RWPE2 (cell line): ENCODE results near the gene PALD1.
A peak's percentile ranks its signal among the peaks of the same experiment; 100 is the strongest.

ENCODE experiments used
- ATAC-seq: fragments of 200-7000 bp; cut with Tn5 transposase; 3 replicates; pipeline ENCODE4 v1.9.1; 2021; ENCODE audit warnings: low read depth
- DNase-seq: peaks from one replicate; pipeline ENCODE4 v3.0.0-alpha.2; 2020; ENCODE audit warnings: low spot score
- H3K27ac ChIP-seq: fragments of 450-650 bp; 2 replicates; pipeline ENCODE4 v1.5.1; 2017; ENCODE audit warnings: mild to moderate bottlenecking; ENCODE audit not compliant: poor library complexity, severe bottlenecking
- H3K27me3 ChIP-seq: fragments of 250-450 bp; sonication (Bioruptor Pico); 2 replicates; pipeline ENCODE4 v1.5.1; 2021; ENCODE audit warnings: mild to moderate bottlenecking, moderate library complexity; ENCODE audit not compliant: insufficient read depth, poor library complexity, severe bottlenecking
- H3K36me3 ChIP-seq: fragments of 250-450 bp; sonication (Bioruptor Pico); 2 replicates; pipeline ENCODE4 v1.5.1; 2020; ENCODE audit warnings: low read depth, mild to moderate bottlenecking, moderate library complexity
- H3K4me1 ChIP-seq: fragments of 250-450 bp; sonication (Bioruptor Pico); 2 replicates; pipeline ENCODE4 v1.5.1; 2021; ENCODE audit warnings: mild to moderate bottlenecking, moderate library complexity; ENCODE audit not compliant: insufficient read depth, poor library complexity, severe bottlenecking
- H3K4me3 ChIP-seq: fragments of 250-450 bp; sonication (Bioruptor Pico); 2 replicates; pipeline ENCODE4 v1.5.1; 2021; ENCODE audit warnings: mild to moderate bottlenecking, moderate library complexity; ENCODE audit not compliant: severe bottlenecking
- H3K9me3 ChIP-seq: fragments of 250-450 bp; sonication (Bioruptor Pico); 2 replicates; pipeline ENCODE4 v1.5.1; 2021; ENCODE audit warnings: mild to moderate bottlenecking, moderate library complexity; ENCODE audit not compliant: severe bottlenecking
- CTCF ChIP-seq: fragments of 450-650 bp; IDR thresholded peaks from one replicate; pipeline ENCODE4 v1.5.1; 2017; ENCODE audit warnings: mild to moderate bottlenecking, moderate library complexity; ENCODE audit not compliant: poor library complexity, severe bottlenecking

PALD1 gene

GRCh38 chr10:70492786-70493659 lies 14.5 kb downstream of the PALD1 start:
- H3K27ac ChIP-seq, result no peak overlapping the region
- no peak overlapping the region for H3K4me3 ChIP-seq
- ATAC-seq, result peak; percentile 46; the same call in 2 of the 3 replicates
- H3K4me1 ChIP-seq, result no peaks in the 10 kb centered on the region
- no peaks in the 10 kb centered on the region for H3K9me3 ChIP-seq
- no peaks in the 10 kb centered on the region for H3K36me3 ChIP-seq
- no peak for DNase-seq
- no peaks in the 10 kb centered on the region for H3K27me3 ChIP-seq
- TF ChIP-seq CTCF, result no peak

GRCh38 chr10:70493660-70494234 lies 15.2 kb downstream of the PALD1 start:
- Histone ChIP-seq H3K27me3 (no peaks in the 10 kb centered on the region), H3K4me1 (no peaks in the 10 kb centered on the region), H3K9me3 (no peaks in the 10 kb centered on the region), H3K27ac (no peak overlapping the region), H3K36me3 (no peaks in the 10 kb centered on the region), H3K4me3 (no peak overlapping the region)
- ATAC-seq (no peak), DNase-seq (no peak)
- TF ChIP-seq CTCF, result no peak

- no peaks in the 10 kb centered on the region for H3K9me3 ChIP-seq
- no peak overlapping the region for H3K4me3 ChIP-seq
- H3K27ac ChIP-seq, result no peak overlapping the region
- DNase-seq (no peak), ATAC-seq (peak; percentile 32; the same call in 2 of the 3 replicates)
- no peaks in the 10 kb centered on the region for H3K27me3 ChIP-seq
- no peaks in the 10 kb centered on the region for H3K4me1 ChIP-seq
- H3K36me3 ChIP-seq, result no peaks in the 10 kb centered on the region
- TF ChIP-seq CTCF, result no peak
Measured at GRCh38 chr10:70494536-70494935, 16.0 kb downstream of the PALD1 start.

GRCh38 chr10:70494966-70495365 lies 16.4 kb downstream of the PALD1 start:
- Histone ChIP-seq H3K27me3 (no peaks in the 10 kb centered on the region), H3K4me1 (no peaks in the 10 kb centered on the region), H3K9me3 (no peaks in the 10 kb centered on the region), H3K4me3 (no peak overlapping the region), H3K27ac (no peak overlapping the region), H3K36me3 (no peaks in the 10 kb centered on the region)
- ATAC-seq (peak; percentile 48), DNase-seq (no peak)
- no peak for TF ChIP-seq CTCF
